H1 (cell line): Measurements from ENCODE around the gene VAPB. TPM values are rescaled to one million over a fixed set of nuclear protein-coding genes. Genes with fewer than 3 reads are reported as not detected.

Experiments
- CTCF ChIA-PET: fragments of 300-600 bp; sonication (Branson Sonifier 250); formaldehyde crosslinking; loops from one replicate; lab custom pipeline; 2021; ENCODE audit not compliant: partially characterized antibody; lab: Charles Lee
- POLR2A ChIA-PET: fragments of 300-600 bp; sonication (Branson Sonifier 250); formaldehyde crosslinking; loops from one replicate; lab custom pipeline; 2021; ENCODE audit warnings: inconsistent platforms; ENCODE audit not compliant: partially characterized antibody; lab: Charles Lee
- DNase-seq, 2 experiments: peaks; one replicate each; pipeline versions ENCODE4 v3.0.0 to v3.0.0-alpha.2; 2010 to 2022; ENCODE audit warnings: low spot score in 2 of 2, low read depth in 1 of 2, mixed read lengths in 1 of 2
- FAIRE-seq: peaks from 2 replicates; lab custom pipeline; 2011; peaks lifted over from hg19 to GRCh38; lab: Jason Lieb, UNC
- H2AFZ ChIP-seq: 2 replicates; pipeline ENCODE4 v1.8.1; 2012; ENCODE audit warnings: low read length, inconsistent platforms
- H2AK5ac ChIP-seq: 2 replicates; pipeline ENCODE4 v1.6.1; 2013; ENCODE audit warnings: low read depth, low read length
- H2BK120ac ChIP-seq: replicated peaks from 2 replicates; pipeline ENCODE3; 2013; ENCODE audit warnings: low read depth, low read length, inconsistent platforms
- H2BK12ac ChIP-seq: 2 replicates; pipeline ENCODE4 v1.6.1; 2013; ENCODE audit warnings: low read depth, low read length
- H2BK15ac ChIP-seq: 2 replicates; pipeline ENCODE4 v1.6.1; 2013; ENCODE audit warnings: low read length
- H2BK20ac ChIP-seq: 2 replicates; pipeline ENCODE4 v1.6.1; 2013; ENCODE audit warnings: low read length
- H2BK5ac ChIP-seq: 2 replicates; pipeline ENCODE4 v1.6.1; 2013; ENCODE audit warnings: low read depth, low read length
- H3K14ac ChIP-seq: 2 replicates; pipeline ENCODE4 v1.6.1; 2013; ENCODE audit warnings: inconsistent platforms; ENCODE audit not compliant: insufficient read length
- H3K18ac ChIP-seq: 2 replicates; pipeline ENCODE4 v1.6.1; 2013; ENCODE audit warnings: low read length; ENCODE audit errors: extremely low read depth
- H3K23ac ChIP-seq: 2 replicates; pipeline ENCODE4 v1.6.1; 2013; ENCODE audit warnings: inconsistent platforms; ENCODE audit not compliant: insufficient read length
- H3K23me2 ChIP-seq: 2 replicates; pipeline ENCODE4 v1.6.1; 2013; ENCODE audit warnings: low read depth, low read length
- H3K27ac ChIP-seq: 2 replicates; pipeline ENCODE4 v1.6.1; 2011; ENCODE audit warnings: low read depth, low read length, inconsistent platforms
- H3K27me3 ChIP-seq, 4 experiments: replicated peaks in 1 of 4; 1 replicate in 1 of 4; 2 replicates in 3 of 4; pipeline versions ENCODE4 v1.6.1 to v1.8.1; 2011 to 2013; ENCODE audit warnings: low read length in 3 of 4, mild to moderate bottlenecking in 3 of 4, inconsistent platforms in 2 of 4, mixed read lengths in 2 of 4, moderate library complexity in 1 of 4; ENCODE audit not compliant: control insufficient read depth in 3 of 4, insufficient read depth in 3 of 4; ENCODE audit errors: extremely low read depth in 1 of 4
- H3K36me3 ChIP-seq, 4 experiments: 2 replicates each; pipeline versions ENCODE4 v1.6.1 to v1.8.1; 2011 to 2013; ENCODE audit warnings: mild to moderate bottlenecking in 4 of 4, low read length in 3 of 4, moderate library complexity in 2 of 4, control low read depth in 1 of 4, inconsistent platforms in 1 of 4; ENCODE audit not compliant: insufficient read depth in 4 of 4, control insufficient read depth in 2 of 4
- H3K4ac ChIP-seq: replicated peaks from 2 replicates; pipeline ENCODE3; 2013; ENCODE audit warnings: low read length, low read depth, mixed read lengths, inconsistent platforms; ENCODE audit not compliant: insufficient read length
- H3K4me1 ChIP-seq, 4 experiments: replicated peaks in 1 of 4; 1 replicate in 1 of 4; 2 replicates in 3 of 4; pipeline versions ENCODE4 v1.6.1 to v1.8.1; 2011 to 2013; ENCODE audit warnings: low read length in 3 of 4, inconsistent platforms in 2 of 4, mixed read lengths in 1 of 4; ENCODE audit not compliant: insufficient read depth in 4 of 4, control insufficient read depth in 3 of 4
- H3K4me2 ChIP-seq, 2 experiments: 2 replicates each; pipeline versions ENCODE4 v1.6.1 to v1.8.1; 2011 to 2013; ENCODE audit warnings: low read depth in 2 of 2, low read length in 2 of 2, control low read depth in 1 of 2, inconsistent platforms in 1 of 2, mild to moderate bottlenecking in 1 of 2; ENCODE audit not compliant: insufficient read depth in 1 of 2
- H3K4me3 ChIP-seq, 4 experiments: fragments of 200-600, 300-600 bp in 1 of 4; sonication (generic), shearing (Covaris generic), sonication (Bioruptor Twin) in 1 of 4; 2 replicates each; pipeline versions ENCODE4 v1.5.1 to v1.8.1; 2011 to 2016; ENCODE audit warnings: low read length in 4 of 4, low read depth in 3 of 4, control low read depth in 2 of 4, inconsistent platforms in 2 of 4, mild to moderate bottlenecking in 2 of 4, mixed read lengths in 1 of 4, moderate library complexity in 1 of 4; ENCODE audit not compliant: insufficient read depth in 2 of 4; ENCODE audit errors: extremely low read depth in 1 of 4
- H3K56ac ChIP-seq: replicated peaks from 2 replicates; pipeline ENCODE3; 2013; ENCODE audit warnings: low read depth, mild to moderate bottlenecking, mixed read lengths, low read length, inconsistent platforms; ENCODE audit not compliant: insufficient read length
- H3K79me1 ChIP-seq: 2 replicates; pipeline ENCODE4 v1.6.1; 2013; ENCODE audit warnings: low read depth, low read length, control low read depth
- H3K79me2 ChIP-seq, 2 experiments: 2 replicates each; pipeline versions ENCODE4 v1.6.1 to v1.8.1; 2012 to 2013; ENCODE audit warnings: low read length in 2 of 2, mild to moderate bottlenecking in 2 of 2, inconsistent platforms in 1 of 2; ENCODE audit not compliant: insufficient read depth in 2 of 2, control insufficient read depth in 1 of 2
- H3K9ac ChIP-seq, 4 experiments: replicated peaks in 1 of 4; 1 replicate in 1 of 4; 2 replicates in 3 of 4; pipeline versions ENCODE4 v1.6.1 to v1.8.1; 2011 to 2013; ENCODE audit warnings: low read depth in 3 of 4, low read length in 3 of 4, control low read depth in 2 of 4, mild to moderate bottlenecking in 2 of 4, moderate library complexity in 2 of 4, inconsistent platforms in 1 of 4; ENCODE audit errors: extremely low read depth in 1 of 4
- H3K9me3 ChIP-seq, 2 experiments: 2 replicates each; pipeline versions ENCODE4 v1.6.1 to v1.8.1; 2012 to 2013; ENCODE audit warnings: mild to moderate bottlenecking in 2 of 2, moderate library complexity in 2 of 2, control low read depth in 1 of 2, inconsistent platforms in 1 of 2, low read depth in 1 of 2, low read length in 1 of 2, mixed read lengths in 1 of 2; ENCODE audit not compliant: insufficient read depth in 2 of 2
- H4K20me1 ChIP-seq, 2 experiments: replicated peaks in 1 of 2; 2 replicates each; pipeline versions ENCODE3 to v1.8.1; 2011 to 2013; ENCODE audit warnings: inconsistent platforms in 2 of 2, low read length in 2 of 2, mild to moderate bottlenecking in 1 of 2; ENCODE audit not compliant: insufficient read depth in 2 of 2, control insufficient read depth in 1 of 2
- H4K5ac ChIP-seq: 2 replicates; pipeline ENCODE4 v1.6.1; 2013; ENCODE audit warnings: low read length, low read depth, mixed read lengths, inconsistent platforms; ENCODE audit not compliant: insufficient read length
- H4K8ac ChIP-seq: 2 replicates; pipeline ENCODE4 v1.8.0; 2013; ENCODE audit warnings: mild to moderate bottlenecking, moderate library complexity, low read length, inconsistent platforms; ENCODE audit not compliant: insufficient read depth; ENCODE audit errors: extremely low read depth
- H4K91ac ChIP-seq: replicated peaks from 2 replicates; pipeline ENCODE3; 2013; ENCODE audit warnings: low read length, mixed read lengths, inconsistent platforms; ENCODE audit not compliant: insufficient read length
- BCL11A ChIP-seq, 2 experiments: IDR thresholded peaks; one replicate each; pipeline ENCODE4 v1.6.1; 2011; ENCODE audit warnings: low read depth in 2 of 2, low read length in 2 of 2, mild to moderate bottlenecking in 2 of 2
- CBX5 ChIP-seq: fragments of 300-800, 300-1000 bp; sonication (generic); IDR thresholded peaks from 2 replicates; pipeline ENCODE4 v1.7.1; 2016; ENCODE audit warnings: antibody characterized with exemption, low read length, low read depth
- HDAC6 ChIP-seq: IDR thresholded peaks from one replicate; pipeline ENCODE4 v1.7.1; 2012; ENCODE audit warnings: low read depth, mild to moderate bottlenecking, inconsistent platforms, low read length, moderate library complexity
- PHF8 ChIP-seq: fragments of 200-600 bp; sonication (generic); conservative IDR thresholded peaks from 2 replicates; pipeline ENCODE4 v1.7.1; 2012; ENCODE audit warnings: low read depth, mild to moderate bottlenecking, inconsistent platforms, low read length, moderate library complexity
- SUZ12 ChIP-seq: fragments of 200-600 bp; sonication (generic); IDR thresholded peaks from 2 replicates; pipeline ENCODE4 v1.6.1; 2012; ENCODE audit warnings: mild to moderate bottlenecking, inconsistent platforms, low read length, moderate library complexity, mixed read lengths
- TAF1 ChIP-seq: IDR thresholded peaks from 2 replicates; pipeline ENCODE4 v1.6.1; 2011; ENCODE audit warnings: mild to moderate bottlenecking, low read depth, low read length
- TEAD4 ChIP-seq: IDR thresholded peaks from 2 replicates; pipeline ENCODE4 v1.6.1; 2012; ENCODE audit warnings: low read depth, low read length, inconsistent platforms, mixed read lengths
- whole genome bisulfite sequencing, 2 experiments: shearing (Covaris generic) in 1 of 2; methylation state at CpG; one replicate each; pipeline versions ENCODE4 v1.1.6 to v1.1.7; 2013 to 2015; ENCODE audit warnings: low lambda C conversion rate in 2 of 2, mixed read lengths in 2 of 2, inconsistent platforms in 1 of 2, low coverage in 1 of 2, missing lambda C conversion rate in 1 of 2; ENCODE audit not compliant: insufficient replicate concordance in 2 of 2, insufficient coverage in 1 of 2, insufficient read length in 1 of 2; ENCODE audit errors: extremely low coverage in 1 of 2, missing lambda C conversion rate in 1 of 2; 5-methylcytosine and 5-hydroxymethylcytosine counted together
- polyA plus RNA-seq, 7 experiments: library from polyadenylated mRNA; depleted of rRNA in 3 of 7; stranded (reverse) in 5 of 7; unstranded in 2 of 7; fragments of >200 nt in 5 of 7; fragments of 200-250 nt in 2 of 7; gene quantifications; 1 replicate in 5 of 7; 2 replicates in 1 of 7; 4 replicates in 1 of 7; pipeline versions ENCODE4 v1.2.1 to v1.2.3, GENCODE V29; 2011 to 2013; ENCODE audit warnings: missing spikeins in 2 of 7, mixed read lengths in 2 of 7
- total RNA-seq: library from RNA; stranded (reverse); fragmentation: NEBNext Ultra II Directional; extraction: Animal tissue kit (Norgen Biotek cat#: 25700); gene quantifications from 2 replicates; pipeline ENCODE4 v1.2.1, GENCODE V29; 2021
- TF ChIP-seq, protein P1 (sequence below): IDR thresholded peaks from 2 replicates; pipeline ENCODE4 v1.6.1; 2012; ENCODE audit warnings: inconsistent platforms
- TF ChIP-seq, protein P2 (sequence below): IDR thresholded peaks from 2 replicates; pipeline ENCODE4 v1.6.1; 2011; ENCODE audit warnings: low read length, improper control_type of control experiment

The VAPB gene
- total and polyA plus RNA-seq, 2 of the 8 experiments (the other 6 are each of a cell fraction or from before 2014, with no cell fraction given) = 24.4 to 62.8 TPM

DNA sequence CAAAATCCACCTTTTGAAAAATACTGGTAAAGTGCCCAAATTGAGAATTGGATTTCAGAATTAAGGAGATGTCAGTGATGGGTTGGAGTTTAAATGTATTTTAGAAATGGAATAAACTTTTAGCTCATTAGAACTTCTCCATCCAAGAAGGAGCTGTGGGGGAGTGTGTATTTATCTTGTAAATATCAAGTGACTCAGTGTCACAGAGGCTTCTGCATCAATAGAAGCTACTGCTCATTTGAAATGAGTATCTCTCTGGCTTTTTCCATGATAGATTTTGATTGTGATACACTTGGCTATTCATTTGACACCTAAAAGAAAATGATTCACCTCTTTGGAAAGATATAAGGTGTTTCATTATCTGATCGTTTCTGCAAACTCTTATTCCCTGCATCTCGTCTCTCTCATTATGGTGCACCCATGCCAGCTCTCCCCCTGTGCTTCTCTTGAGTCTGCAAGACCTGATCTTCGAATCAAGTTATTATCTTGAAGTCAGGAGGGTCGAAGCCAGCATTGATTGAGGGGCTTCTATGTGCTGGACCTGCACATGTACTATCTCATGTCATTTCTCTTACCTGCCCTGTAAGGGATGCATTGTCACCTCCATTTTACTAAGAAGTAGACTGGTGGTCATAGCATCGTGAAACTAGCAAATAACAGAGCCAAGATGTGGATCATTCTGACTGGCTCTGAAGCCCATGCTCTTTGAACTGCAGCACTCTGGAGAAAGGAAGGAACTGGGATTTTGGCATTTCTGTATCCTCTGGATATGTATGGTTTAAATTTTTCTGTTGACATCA lies 30.1 kb downstream of the VAPB start:
- TF ChIP-seq, protein P1, sequence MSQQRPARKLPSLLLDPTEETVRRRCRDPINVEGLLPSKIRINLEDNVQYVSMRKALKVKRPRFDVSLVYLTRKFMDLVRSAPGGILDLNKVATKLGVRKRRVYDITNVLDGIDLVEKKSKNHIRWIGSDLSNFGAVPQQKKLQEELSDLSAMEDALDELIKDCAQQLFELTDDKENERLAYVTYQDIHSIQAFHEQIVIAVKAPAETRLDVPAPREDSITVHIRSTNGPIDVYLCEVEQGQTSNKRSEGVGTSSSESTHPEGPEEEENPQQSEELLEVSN = no peak
- TF ChIP-seq TEAD4 (no peak), CBX5 (no peak), HDAC6 (no peak), BCL11A (IDR thresholded peaks at IDR 0.05; ENCODE audit: low read depth in 2 of 2, low read length in 2 of 2) (no peak), SUZ12 (no peak), PHF8 (no peak), TAF1 (no peak)
- TF ChIP-seq, protein P2, sequence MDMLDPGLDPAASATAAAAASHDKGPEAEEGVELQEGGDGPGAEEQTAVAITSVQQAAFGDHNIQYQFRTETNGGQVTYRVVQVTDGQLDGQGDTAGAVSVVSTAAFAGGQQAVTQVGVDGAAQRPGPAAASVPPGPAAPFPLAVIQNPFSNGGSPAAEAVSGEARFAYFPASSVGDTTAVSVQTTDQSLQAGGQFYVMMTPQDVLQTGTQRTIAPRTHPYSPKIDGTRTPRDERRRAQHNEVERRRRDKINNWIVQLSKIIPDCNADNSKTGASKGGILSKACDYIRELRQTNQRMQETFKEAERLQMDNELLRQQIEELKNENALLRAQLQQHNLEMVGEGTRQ = no peak
- TF ChIP-seq, all 59 proteins: peak for 0
- Histone ChIP-seq H2AK5ac (no peak overlapping the region), H4K91ac (no peak overlapping the region), H2BK5ac (no peak overlapping the region), H3K56ac (no peak overlapping the region), H3K9me3 (peaks cover 0 to 9% of the 10 kb centered on the region in 2 experiments; a peak in 3 of 4 replicates), H3K27me3 (no peaks in the 10 kb centered on the region), H2BK120ac (no peak overlapping the region), H3K4me1 (peaks cover 2 to 19% (median 15%) of the 10 kb centered on the region in 4 experiments; a peak in 5 of 7 replicates), H3K9ac (no peak overlapping the region), H3K23me2 (no peaks in the 10 kb centered on the region), H3K36me3 (peaks cover 0 to 11% (median 0%) of the 10 kb centered on the region in 4 experiments; a peak in 2 of 8 replicates), H3K14ac (no peak overlapping the region), H3K27ac (no peak overlapping the region), H3K79me1 (peaks cover 5% of the 10 kb centered on the region), H4K5ac (no peak overlapping the region), H2BK20ac (no peak overlapping the region), H2AFZ (no peak overlapping the region), H4K20me1 (peaks cover 0 to 1% of the 10 kb centered on the region in 2 experiments), H4K8ac (no peak overlapping the region), H3K4ac (no peak overlapping the region), H2BK15ac (no peak overlapping the region), H3K18ac (no peak overlapping the region), H2BK12ac (no peak overlapping the region), H3K79me2 (peaks cover 0 to 47% of the 10 kb centered on the region in 2 experiments; a peak in 2 of 4 replicates), H3K23ac (no peak overlapping the region), H3K4me3 (no peak overlapping the region), H3K4me2 (no peak overlapping the region)
- WGBS, 2 experiments = 66% methylated on average over 5 of the region's 5 CpGs; no CpG with 5 or more reads in 1 of the 2 experiments
- DNase-seq = no peak
- ChIA-PET CTCF (interaction anchor here (0.7 kb wide), 1 partner anchor 10 kb away, joined by 3 read pairs; no protein-coding TSS in a partner anchor), POLR2A (no interaction called here)
- no peak for FAIRE-seq
